Measurements from ENCODE around the gene RANBP1. TPM values are rescaled to one million over a fixed set of nuclear protein-coding genes. Genes with fewer than 3 reads are reported as not detected.

RANBP1 gene
- total RNA-seq, 2 experiments from 2014 or later, result 406 to 570 TPM

Small RNA genes within 50 kb of the gene (microRNA-seq; reads per million reads assigned to microRNA genes)
- gene MIR6816 (ENCODE audit: borderline replicate concordance), result not detected

Small RNA genes within 50 kb of the gene (small RNA-seq; reads per million reads assigned to genes)
- gene MIR6816, result not detected
- not detected for gene RF00017
- gene RF00599, result not detected

Other genes starting within 250 kb of the RANBP1 start
- gene COMT, start 174.3 kb upstream of the RANBP1 start, total RNA-seq (2014; rRNA removed; shearing (Covaris generic)), result 102 and 112 TPM in 2 replicates
- 89.5 and 90.8 TPM in 2 replicates for gene COMT, start 174.3 kb upstream of the RANBP1 start, total RNA-seq (2022)
- 24.1 and 28.9 TPM in 2 replicates for gene TXNRD2, start 174.3 kb upstream of the RANBP1 start, total RNA-seq (2014; rRNA removed; shearing (Covaris generic))
- gene TXNRD2, start 174.3 kb upstream of the RANBP1 start, total RNA-seq (2022), result 23.5 and 24.7 TPM in 2 replicates
- 1.8 and 2.9 TPM in 2 replicates for gene ARVCF, start 99.3 kb upstream of the RANBP1 start, total RNA-seq (2014; rRNA removed; shearing (Covaris generic))
- 3.8 and 3.9 TPM in 2 replicates for gene ARVCF, start 99.3 kb upstream of the RANBP1 start, total RNA-seq (2022)
- 12.3 and 18.3 TPM in 2 replicates for gene TANGO2, start 95.0 kb upstream of the RANBP1 start, total RNA-seq (2014; rRNA removed; shearing (Covaris generic))
- gene TANGO2, start 95.0 kb upstream of the RANBP1 start, total RNA-seq (2022), result 23.3 and 25.0 TPM in 2 replicates
- gene DGCR8, start 35.9 kb upstream of the RANBP1 start, total RNA-seq (2014; rRNA removed; shearing (Covaris generic)), result 49.5 and 53.4 TPM in 2 replicates
- 68.2 and 75.6 TPM in 2 replicates for gene DGCR8, start 35.9 kb upstream of the RANBP1 start, total RNA-seq (2022)
- gene TRMT2A, start 1.1 kb downstream of the RANBP1 start, total RNA-seq (2014; rRNA removed; shearing (Covaris generic)), result 118 and 126 TPM in 2 replicates
- 97.5 and 104 TPM in 2 replicates for gene TRMT2A, start 1.1 kb downstream of the RANBP1 start, total RNA-seq (2022)
- gene ZDHHC8, start 15.7 kb downstream of the RANBP1 start, total RNA-seq (2014; rRNA removed; shearing (Covaris generic)), result 1.8 and 2.3 TPM in 2 replicates
- gene ZDHHC8, start 15.7 kb downstream of the RANBP1 start, total RNA-seq (2022), result 9.6 and 16.7 TPM in 2 replicates
- not detected in 2 replicates for gene CCDC188, start 35.0 kb downstream of the RANBP1 start, total RNA-seq (2014; rRNA removed; shearing (Covaris generic))
- not detected in 2 replicates for gene CCDC188, start 35.0 kb downstream of the RANBP1 start, total RNA-seq (2022)
- not detected in 2 replicates for gene RTN4R, start 152.2 kb downstream of the RANBP1 start, total RNA-seq (2014; rRNA removed; shearing (Covaris generic))
- not detected in 2 replicates for gene RTN4R, start 152.2 kb downstream of the RANBP1 start, total RNA-seq (2022)
- gene DGCR6L, start 204.0 kb downstream of the RANBP1 start, total RNA-seq (2014; rRNA removed; shearing (Covaris generic)), result 36.0 and 37.8 TPM in 2 replicates
- gene DGCR6L, start 204.0 kb downstream of the RANBP1 start, total RNA-seq (2022), result 18.9 and 22.5 TPM in 2 replicates

Data from OCI-LY7 (cell line).